Choroid plexus epithelial cell (primary cell): ENCODE data around the gene MEPCE.
"Not testable (repeated sequence)": the region's sequence is repeated elsewhere in the genome, so short reads cannot be mapped to it uniquely, and the experiment has no call there.

ENCODE experiments used
- DNase-seq: peaks from one replicate; pipeline ENCODE4 v3.0.0-alpha.2; 2010; ENCODE audit warnings: low read depth
- H3K4me3 ChIP-seq: 2 replicates; pipeline ENCODE4 v1.5.1; 2011; ENCODE audit warnings: low read depth, mild to moderate bottlenecking, control low read depth, low read length, moderate library complexity
- CTCF ChIP-seq: conservative IDR thresholded peaks from 2 replicates; pipeline ENCODE4 v1.5.1; 2011; ENCODE audit warnings: low read depth, mild to moderate bottlenecking, control low read depth, inconsistent platforms, low read length, moderate library complexity

The MEPCE gene

GRCh38 chr7:100441641-100442535 lies 12.3 kb downstream of the MEPCE start:
- no peak for TF ChIP-seq CTCF
- DNase-seq = no peak
- no peak overlapping the region for H3K4me3 ChIP-seq

GRCh38 chr7:100443096-100443840 lies 13.6 kb downstream of the MEPCE start:
- no peak for DNase-seq
- H3K4me3 ChIP-seq = no peak overlapping the region
- TF ChIP-seq CTCF = no peak

GRCh38 chr7:100444311-100445278 lies 15.0 kb downstream of the MEPCE start:
- TF ChIP-seq CTCF = no peak
- peak; percentile 61 for DNase-seq
- no peak overlapping the region for H3K4me3 ChIP-seq

GRCh38 chr7:100446040-100446439 lies 16.4 kb downstream of the MEPCE start:
- DNase-seq = peak; percentile 37
- H3K4me3 ChIP-seq = no peak overlapping the region
- no peak for TF ChIP-seq CTCF

GRCh38 chr7:100447363-100447762 lies 17.7 kb downstream of the MEPCE start:
- not testable (repeated sequence) for DNase-seq, H3K4me3 ChIP-seq

- H3K4me3 ChIP-seq = no peak overlapping the region
- no peak for TF ChIP-seq CTCF
- DNase-seq = no peak
These were observed 19.7 kb downstream of the MEPCE start for GRCh38 chr7:100449190-100449795.
